NCI-H2029 (cell line): Measurements from ENCODE around the gene C1QTNF12.

Experiments
- DNase-seq: peaks from one replicate; lab custom pipeline; 2025; lab: John Stamatoyannopoulos, UW

Gene C1QTNF12, protein sequence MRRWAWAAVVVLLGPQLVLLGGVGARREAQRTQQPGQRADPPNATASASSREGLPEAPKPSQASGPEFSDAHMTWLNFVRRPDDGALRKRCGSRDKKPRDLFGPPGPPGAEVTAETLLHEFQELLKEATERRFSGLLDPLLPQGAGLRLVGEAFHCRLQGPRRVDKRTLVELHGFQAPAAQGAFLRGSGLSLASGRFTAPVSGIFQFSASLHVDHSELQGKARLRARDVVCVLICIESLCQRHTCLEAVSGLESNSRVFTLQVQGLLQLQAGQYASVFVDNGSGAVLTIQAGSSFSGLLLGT

GRCh38 chr1:1246577-1247340 is at the start of gene C1QTNF12:
C1QTNF12 (minus strand) TSS chr1:1246722; CDS start chr1:1246690, 32 bp downstream.
- DNase-seq, result no peak

- no peak for DNase-seq
Observed at GRCh38 chr1:1295154-1295923, 48.8 kb upstream of the C1QTNF12 start.

- no peak for DNase-seq
Observed at GRCh38 chr1:1294250-1294890, 47.8 kb upstream of the C1QTNF12 start.

GRCh38 chr1:1293263-1294249 is 47.0 kb upstream of the C1QTNF12 start:
- no peak for DNase-seq

- DNase-seq, result no peak
Observed at GRCh38 chr1:1292851-1293250, 46.3 kb upstream of the C1QTNF12 start.

DNA sequence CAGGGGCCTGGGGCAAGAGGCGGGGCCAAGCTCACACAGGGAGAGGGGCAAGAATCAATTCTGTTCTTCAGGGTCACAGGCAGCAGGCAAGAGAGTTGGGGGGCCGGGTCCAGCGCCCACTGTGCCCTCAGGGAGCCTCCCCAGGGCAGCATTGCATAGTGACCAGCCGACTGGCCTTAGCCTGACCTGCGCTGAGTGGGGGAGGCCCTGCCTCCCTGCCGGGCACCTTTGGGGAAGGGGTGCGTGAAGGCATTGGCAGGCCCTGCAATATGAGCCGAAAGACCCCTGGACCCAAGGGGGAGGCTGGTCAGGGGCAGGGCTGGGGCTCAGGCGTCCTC is 45.9 kb upstream of the C1QTNF12 start:
- DNase-seq, result no peak

DNA sequence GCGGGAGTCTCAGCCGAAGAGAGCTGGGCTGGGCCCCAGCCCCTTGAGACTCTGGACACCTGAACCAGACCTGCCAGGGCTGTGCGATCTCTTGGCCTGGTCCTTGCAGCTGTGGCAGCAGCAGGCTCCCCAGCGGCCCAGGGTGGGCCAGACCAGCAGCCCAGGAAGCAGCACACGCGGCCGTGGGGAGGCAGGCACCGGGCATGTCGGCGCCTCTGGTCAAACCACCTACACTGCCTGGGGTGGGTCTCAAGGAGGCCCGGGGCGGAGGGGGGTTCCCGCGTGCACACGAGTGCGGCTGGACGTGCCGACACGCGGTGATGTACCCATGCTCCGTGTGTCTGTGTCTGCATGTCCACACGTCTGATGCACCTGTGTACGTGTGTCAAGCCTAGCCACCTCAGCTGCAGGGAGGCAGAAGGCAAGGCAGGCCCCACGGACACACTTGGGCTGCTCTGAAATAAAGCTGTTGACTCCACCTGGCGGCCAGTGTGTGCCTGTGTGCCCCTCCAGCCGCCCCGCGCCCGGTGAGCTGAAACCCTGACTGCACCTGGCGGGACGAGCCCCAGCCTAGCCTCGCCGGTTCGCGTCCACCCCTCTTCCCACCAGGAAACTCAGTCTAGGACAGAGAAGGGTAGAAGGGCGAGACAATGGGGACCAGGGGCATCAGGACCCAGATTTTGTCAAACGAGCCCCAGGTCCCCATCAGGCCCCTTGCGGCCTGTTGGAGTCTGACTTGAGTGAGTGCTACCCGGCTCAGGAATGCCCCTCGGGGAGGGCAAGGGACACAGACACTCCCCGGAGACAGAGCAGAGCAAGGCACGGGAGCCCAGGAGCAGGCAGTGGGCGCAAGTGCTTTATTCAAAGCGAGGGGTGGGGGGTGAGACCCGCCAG is 45.3 kb upstream of the C1QTNF12 start:
- DNase-seq, result peak; percentile 42

DNA sequence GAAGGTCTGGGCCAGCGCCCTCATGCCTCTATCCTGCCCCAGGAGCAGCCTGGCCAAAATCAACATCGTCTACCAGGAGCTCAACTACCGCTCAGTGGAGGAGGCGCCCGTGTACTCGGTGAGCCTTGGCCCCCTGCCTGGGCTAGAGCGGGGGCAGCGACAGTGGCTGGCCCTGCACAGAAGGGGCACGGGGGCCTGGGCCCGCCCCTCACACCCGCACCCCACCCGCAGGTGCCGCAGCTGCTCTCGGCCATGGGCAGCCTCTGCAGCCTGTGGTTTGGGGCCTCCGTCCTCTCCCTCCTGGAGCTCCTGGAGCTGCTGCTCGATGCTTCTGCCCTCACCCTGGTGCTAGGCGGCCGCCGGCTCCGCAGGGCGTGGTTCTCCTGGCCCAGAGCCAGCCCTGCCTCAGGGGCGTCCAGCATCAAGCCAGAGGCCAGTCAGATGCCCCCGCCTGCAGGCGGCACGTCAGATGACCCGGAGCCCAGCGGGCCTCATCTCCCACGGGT is 44.6 kb upstream of the C1QTNF12 start:
- DNase-seq, result no peak

DNA sequence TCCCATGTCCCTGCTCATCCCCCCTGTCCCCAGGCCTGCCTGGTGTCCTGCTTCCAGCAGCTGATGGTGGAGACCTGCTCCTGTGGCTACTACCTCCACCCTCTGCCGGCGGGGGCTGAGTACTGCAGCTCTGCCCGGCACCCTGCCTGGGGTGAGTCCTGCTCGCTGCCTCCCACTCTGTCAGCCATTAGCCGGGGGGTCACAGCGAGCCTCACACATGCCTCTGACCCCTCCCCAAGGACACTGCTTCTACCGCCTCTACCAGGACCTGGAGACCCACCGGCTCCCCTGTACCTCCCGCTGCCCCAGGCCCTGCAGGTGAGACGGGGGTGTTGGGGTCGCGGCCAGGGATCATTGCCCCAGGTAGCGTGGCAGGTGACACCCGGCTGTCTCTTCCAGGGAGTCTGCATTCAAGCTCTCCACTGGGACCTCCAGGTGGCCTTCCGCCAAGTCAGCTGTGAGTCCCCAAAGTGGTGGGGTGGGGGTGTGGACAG is 43.8 kb upstream of the C1QTNF12 start:
- no peak for DNase-seq

- DNase-seq, result no peak
Observed at GRCh38 chr1:1287288-1288110, 41.0 kb upstream of the C1QTNF12 start.

- DNase-seq, result no peak
Observed at GRCh38 chr1:1286313-1287261, 40.1 kb upstream of the C1QTNF12 start.

DNA sequence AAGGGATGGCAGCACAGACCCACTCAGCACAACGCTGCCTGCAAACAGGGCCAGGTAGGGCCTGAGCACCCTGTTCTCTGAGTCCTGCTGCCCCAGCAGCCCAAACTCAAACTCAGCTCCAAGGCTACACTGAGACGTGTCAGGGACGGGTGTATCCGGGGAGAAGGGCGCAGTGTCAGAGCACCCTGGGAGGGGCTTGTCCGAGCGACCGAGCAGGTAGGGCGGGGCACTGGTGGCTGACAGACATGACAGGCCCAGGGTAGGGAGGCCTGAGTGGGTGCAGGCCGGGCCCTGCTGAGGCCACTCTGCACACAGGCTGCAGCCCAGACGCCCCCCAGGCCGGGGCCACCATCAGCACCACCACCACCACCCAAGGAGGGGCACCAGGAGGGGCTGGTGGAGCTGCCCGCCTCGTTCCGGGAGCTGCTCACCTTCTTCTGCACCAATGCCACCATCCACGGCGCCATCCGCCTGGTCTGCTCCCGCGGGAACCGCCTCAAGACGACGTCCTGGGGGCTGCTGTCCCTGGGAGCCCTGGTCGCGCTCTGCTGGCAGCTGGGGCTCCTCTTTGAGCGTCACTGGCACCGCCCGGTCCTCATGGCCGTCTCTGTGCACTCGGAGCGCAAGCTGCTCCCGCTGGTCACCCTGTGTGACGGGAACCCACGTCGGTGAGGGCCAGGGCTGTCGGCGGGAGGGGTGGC is 39.2 kb upstream of the C1QTNF12 start:
- DNase-seq, result no peak

DNA sequence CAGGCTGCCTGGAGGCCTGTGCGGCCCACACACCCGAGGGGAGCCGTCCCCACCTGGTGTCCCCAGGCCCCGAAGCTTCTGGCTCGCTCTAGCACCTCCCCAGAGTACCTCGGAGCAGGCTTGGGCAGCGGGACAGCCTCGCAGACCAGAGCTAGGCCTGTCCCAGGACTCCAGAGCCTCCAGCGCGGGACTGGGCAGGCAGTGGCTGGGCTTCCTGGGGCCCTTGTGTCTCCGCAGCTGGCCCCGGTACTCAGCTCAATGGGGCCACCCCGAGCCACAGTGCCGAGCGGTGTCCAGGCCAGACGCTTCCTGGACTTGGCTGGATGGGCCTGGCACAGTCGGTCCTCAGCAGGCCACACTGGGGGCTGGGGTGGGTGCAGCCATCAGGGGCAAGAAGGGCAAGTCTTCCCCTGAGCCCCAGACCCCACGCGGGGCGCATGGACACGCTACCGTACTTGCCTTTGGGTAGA is 38.6 kb upstream of the C1QTNF12 start:
- DNase-seq, result no peak

DNA sequence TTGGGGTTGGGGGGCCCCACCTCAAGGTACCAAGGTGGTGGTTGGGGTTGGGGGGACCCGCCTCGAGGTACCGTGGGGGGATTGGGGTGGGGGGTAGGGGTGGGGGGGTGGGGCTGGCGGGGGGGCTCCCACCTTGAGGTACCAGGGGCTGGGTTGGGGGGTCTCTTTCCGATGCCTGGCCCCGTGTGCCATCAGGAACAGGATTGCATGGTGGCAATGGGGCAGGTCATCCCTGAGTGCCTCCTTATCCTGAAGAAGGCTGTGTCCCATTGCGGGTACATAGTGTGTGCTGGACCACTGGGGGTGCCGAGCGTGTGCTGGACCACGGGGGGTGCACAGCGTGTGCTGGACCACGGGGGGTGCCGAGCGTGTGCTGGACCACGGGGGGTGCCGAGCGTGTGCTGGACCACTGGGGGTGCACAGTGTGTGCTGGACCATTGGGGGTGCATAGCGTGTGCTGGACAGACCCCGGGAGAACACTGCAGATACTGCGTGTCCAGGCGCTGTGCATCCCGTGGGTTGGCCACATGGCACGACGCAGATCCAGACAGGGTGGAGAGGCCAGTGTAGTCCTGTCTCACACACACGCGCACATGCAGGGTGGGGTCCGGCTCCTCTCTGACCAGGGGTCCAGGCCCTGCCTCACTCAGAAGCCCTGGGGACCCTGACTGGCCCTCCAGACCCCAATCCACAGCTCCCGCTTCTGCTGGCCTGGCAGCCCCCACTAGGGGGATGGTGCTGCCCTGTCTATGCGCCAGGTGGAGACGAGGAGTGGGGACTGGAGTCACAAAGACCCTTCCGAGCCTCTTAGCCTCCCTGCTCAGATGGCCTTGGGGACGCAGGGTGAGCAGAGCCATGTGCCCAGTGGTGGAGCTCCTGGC is 37.9 kb upstream of the C1QTNF12 start:
- DNase-seq, result no peak

GRCh38 chr1:1283821-1284220 is 37.3 kb upstream of the C1QTNF12 start:
- DNase-seq, result no peak

- no peak for DNase-seq
Observed at GRCh38 chr1:1282998-1283397, 36.5 kb upstream of the C1QTNF12 start.
